ENCODE results near the gene SLC25A5.
"Not testable (repeated sequence)": the region's sequence is repeated elsewhere in the genome, so short reads cannot be mapped to it uniquely, and the experiment has no call there.

The SLC25A5 gene

GRCh38 chrX:119477812-119478232 lies 9.6 kb downstream of the SLC25A5 start:
- DNase-seq (ENCODE audit: low read depth): peak; percentile 79

- DNase-seq (ENCODE audit: low read depth): no peak
Observed at GRCh38 chrX:119478504-119478903, 10.3 kb downstream of the SLC25A5 start.

GRCh38 chrX:119479845-119480244 lies 11.6 kb downstream of the SLC25A5 start:
- DNase-seq (ENCODE audit: low read depth): no peak

- DNase-seq (ENCODE audit: low read depth): no peak
Observed at GRCh38 chrX:119481323-119481801, 13.1 kb downstream of the SLC25A5 start.

GRCh38 chrX:119482041-119482440 lies 13.8 kb downstream of the SLC25A5 start:
- no peak for DNase-seq (ENCODE audit: low read depth)

GRCh38 chrX:119482481-119483480 lies 14.5 kb downstream of the SLC25A5 start:
- peak; percentile 26 for DNase-seq (ENCODE audit: low read depth)

- DNase-seq (ENCODE audit: low read depth): no peak
Observed at GRCh38 chrX:119486745-119487144, 18.5 kb downstream of the SLC25A5 start.

GRCh38 chrX:119487766-119488165 lies 19.5 kb downstream of the SLC25A5 start:
- not testable (repeated sequence) for DNase-seq (ENCODE audit: low read depth)

- DNase-seq (ENCODE audit: low read depth): peak; percentile 38
Observed at GRCh38 chrX:119488749-119489148, 20.5 kb downstream of the SLC25A5 start.

GRCh38 chrX:119489212-119490074 lies 21.2 kb downstream of the SLC25A5 start:
- no peak for DNase-seq (ENCODE audit: low read depth)

GRCh38 chrX:119492463-119492862 lies 24.2 kb downstream of the SLC25A5 start:
- DNase-seq (ENCODE audit: low read depth): no peak

- DNase-seq (ENCODE audit: low read depth): not testable (repeated sequence)
Observed at GRCh38 chrX:119493851-119494495, 25.7 kb downstream of the SLC25A5 start.

GRCh38 chrX:119495734-119496726 lies 27.8 kb downstream of the SLC25A5 start:
- no peak for DNase-seq (ENCODE audit: low read depth)

GRCh38 chrX:119497185-119497584 lies 28.9 kb downstream of the SLC25A5 start:
- DNase-seq (ENCODE audit: low read depth): no peak

- DNase-seq (ENCODE audit: low read depth): no peak
Observed at GRCh38 chrX:119500061-119500800, 32.0 kb downstream of the SLC25A5 start.

GRCh38 chrX:119501511-119502148 lies 33.4 kb downstream of the SLC25A5 start:
- no peak for DNase-seq (ENCODE audit: low read depth)

- DNase-seq (ENCODE audit: low read depth): peak; percentile 20
Observed at GRCh38 chrX:119502727-119503483, 34.7 kb downstream of the SLC25A5 start.

- DNase-seq (ENCODE audit: low read depth): peak; percentile 88
Observed at GRCh38 chrX:119503484-119503861, 35.2 kb downstream of the SLC25A5 start.

GRCh38 chrX:119505145-119505544 lies 36.9 kb downstream of the SLC25A5 start:
- DNase-seq (ENCODE audit: low read depth): not testable (repeated sequence)

All from fibroblast of gingiva (primary cell).